Stomach smooth muscle (tissue), 2 donors: ENCODE results near the gene PARD3B.
A peak's percentile ranks its signal among the peaks of the same experiment; 100 is the strongest.

ENCODE experiments used
- H3K27ac ChIP-seq: one replicate; pipeline ENCODE4 v1.7.0; 2013; ENCODE audit warnings: mild to moderate bottlenecking, low read length, inconsistent platforms
- H3K27me3 ChIP-seq, 2 donors: one replicate each; pipeline ENCODE4 v1.7.0; 2013; ENCODE audit warnings: low read length in 2 of 2; ENCODE audit not compliant: insufficient read depth in 2 of 2, control insufficient read depth in 1 of 2
- H3K36me3 ChIP-seq, 2 donors: one replicate each; pipeline ENCODE4 v1.7.0; 2013; ENCODE audit warnings: low read length in 2 of 2; ENCODE audit not compliant: control insufficient read depth in 2 of 2, insufficient read depth in 2 of 2
- H3K4me1 ChIP-seq: one replicate; pipeline ENCODE4 v1.7.0; 2013; ENCODE audit warnings: low read length; ENCODE audit not compliant: control insufficient read depth, insufficient read depth
- H3K4me3 ChIP-seq, 2 donors: one replicate each; pipeline ENCODE4 v1.7.0; 2013; ENCODE audit warnings: low read length in 2 of 2
- H3K9ac ChIP-seq, 2 donors: one replicate each; pipeline ENCODE4 v1.7.0; 2013; ENCODE audit warnings: low read length in 2 of 2, mild to moderate bottlenecking in 1 of 2
- H3K9me3 ChIP-seq, 2 donors: one replicate each; pipeline ENCODE4 v1.7.0; 2013; ENCODE audit warnings: low read length in 2 of 2; ENCODE audit not compliant: control insufficient read depth in 2 of 2
- donor health status: healthy.
- donor health status: Pancreatic carcinoma.

The PARD3B gene

DNA sequence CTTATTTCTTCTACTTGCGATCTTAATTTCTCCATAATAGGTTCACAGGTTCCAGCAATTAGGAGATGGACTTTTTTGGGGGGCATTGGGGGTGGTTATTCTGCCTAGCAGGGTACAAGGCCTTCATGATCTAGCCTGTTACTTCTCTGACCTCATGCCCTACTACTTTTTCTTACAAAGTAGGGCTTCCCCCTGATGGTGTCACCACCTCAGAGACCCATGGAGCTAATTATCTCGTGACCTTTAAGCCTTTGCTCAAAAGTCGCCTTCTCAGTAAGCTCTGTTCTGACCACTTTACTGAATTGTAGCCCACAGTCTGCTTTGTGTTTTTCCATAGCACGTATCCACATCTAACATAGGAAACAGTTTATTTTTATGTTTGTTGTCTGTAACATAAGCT is 458.0 kb downstream of the PARD3B start:
- no peak overlapping the region for H3K4me3 ChIP-seq
- no peaks in the 10 kb centered on the region for H3K36me3 ChIP-seq
- no peaks in the 10 kb centered on the region for H3K4me1 ChIP-seq
- H3K27me3 ChIP-seq = no peaks in the 10 kb centered on the region
- no peak overlapping the region for H3K9ac ChIP-seq
- H3K27ac ChIP-seq = no peak overlapping the region
- H3K9me3 ChIP-seq = no peaks in the 10 kb centered on the region

DNA sequence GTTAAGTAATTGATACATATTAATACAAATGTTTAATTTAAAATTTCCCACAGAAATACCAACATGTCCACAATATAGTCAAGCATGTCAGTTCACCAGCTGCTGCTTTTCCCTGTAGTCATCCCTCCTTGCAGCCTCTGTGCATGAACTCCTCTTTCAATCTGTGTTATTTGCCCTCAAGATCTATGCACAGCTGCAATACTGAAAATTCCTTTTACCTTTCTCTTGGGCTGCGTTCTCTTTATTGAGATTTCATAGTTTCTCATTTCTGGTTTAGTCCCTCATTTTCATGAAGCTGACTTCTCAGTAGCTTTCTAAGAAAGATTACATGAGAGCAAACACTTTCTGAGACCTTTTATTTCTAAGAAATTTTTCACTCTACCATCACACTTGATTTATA is 464.9 kb downstream of the PARD3B start:
- Histone ChIP-seq H3K9me3 (no peaks in the 10 kb centered on the region), H3K27ac (no peak overlapping the region), H3K36me3 (no peaks in the 10 kb centered on the region), H3K4me1 (no peaks in the 10 kb centered on the region), H3K4me3 (no peak overlapping the region), H3K27me3 (no peaks in the 10 kb centered on the region), H3K9ac (no peak overlapping the region)

DNA sequence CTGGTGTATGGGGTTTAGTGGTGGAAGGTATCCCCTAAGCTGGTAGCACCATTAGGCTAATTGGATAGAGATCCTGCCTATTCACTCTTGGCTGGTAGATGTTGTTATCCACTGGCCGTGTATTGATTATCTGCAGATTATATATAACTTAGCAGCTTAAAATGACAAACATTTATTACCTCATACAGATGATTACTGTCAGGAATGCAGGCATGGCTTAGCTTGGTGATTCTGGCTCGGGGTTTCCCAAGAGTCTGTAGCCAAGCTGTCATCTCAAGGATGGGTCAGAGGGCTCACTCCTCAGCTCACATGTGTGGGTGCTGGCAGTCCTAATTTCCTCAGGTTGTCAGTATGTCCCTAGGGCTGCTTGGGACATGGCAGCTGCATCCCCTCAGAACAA is 465.8 kb downstream of the PARD3B start:
- Histone ChIP-seq H3K9me3 (no peaks in the 10 kb centered on the region), H3K4me1 (no peaks in the 10 kb centered on the region), H3K36me3 (no peaks in the 10 kb centered on the region), H3K27ac (no peak overlapping the region), H3K9ac (no peak overlapping the region), H3K27me3 (no peaks in the 10 kb centered on the region), H3K4me3 (no peak overlapping the region)

DNA sequence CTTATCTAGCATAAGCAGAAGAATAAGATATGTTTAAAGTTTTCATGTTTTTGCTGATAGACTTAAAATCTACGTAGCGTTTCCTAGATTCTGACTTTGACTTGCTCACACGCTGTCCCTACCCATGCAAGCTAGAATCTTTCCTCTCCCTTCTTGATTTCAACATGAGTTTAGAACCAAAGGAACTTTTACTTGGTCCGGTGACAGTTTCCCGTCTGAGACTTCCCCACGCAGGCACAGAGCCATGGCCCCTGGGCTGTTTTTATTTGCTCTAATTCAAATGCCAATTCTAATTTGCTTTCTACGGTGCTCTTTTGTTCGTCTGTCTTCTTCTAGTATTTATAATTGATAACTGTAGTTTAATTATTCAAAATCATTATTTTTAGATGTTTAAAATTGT is 467.7 kb downstream of the PARD3B start:
- no peak overlapping the region for H3K27ac ChIP-seq
- no peaks in the 10 kb centered on the region for H3K27me3 ChIP-seq
- H3K4me3 ChIP-seq = no peak overlapping the region
- H3K36me3 ChIP-seq = no peaks in the 10 kb centered on the region
- peaks cover 6% of the 10 kb centered on the region for H3K4me1 ChIP-seq
- no peak overlapping the region for H3K9ac ChIP-seq
- no peaks in the 10 kb centered on the region for H3K9me3 ChIP-seq

DNA sequence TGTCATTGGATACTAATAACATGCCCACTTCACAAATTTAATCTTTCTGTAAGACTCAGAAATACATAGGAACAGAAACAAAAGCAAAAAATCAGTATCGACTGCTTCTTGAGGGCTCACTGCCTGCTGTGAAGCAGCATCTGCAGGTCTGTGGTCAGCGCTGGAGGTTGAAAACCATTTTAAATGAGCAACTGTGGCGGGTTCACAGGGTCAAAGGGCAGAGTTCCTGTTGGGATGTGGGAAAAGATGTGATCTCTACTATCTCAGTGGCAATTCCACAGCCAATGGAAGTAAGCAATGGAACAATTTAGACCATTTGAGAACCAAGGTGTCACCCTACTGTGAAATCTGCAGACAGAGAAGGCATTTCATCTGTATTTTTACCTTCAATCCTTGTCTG is 468.3 kb downstream of the PARD3B start:
- no peaks in the 10 kb centered on the region for H3K9me3 ChIP-seq
- no peak overlapping the region for H3K9ac ChIP-seq
- H3K27me3 ChIP-seq = no peaks in the 10 kb centered on the region
- H3K4me3 ChIP-seq = no peak overlapping the region
- H3K27ac ChIP-seq = no peak overlapping the region
- peaks cover 6% of the 10 kb centered on the region for H3K4me1 ChIP-seq
- no peaks in the 10 kb centered on the region for H3K36me3 ChIP-seq

DNA sequence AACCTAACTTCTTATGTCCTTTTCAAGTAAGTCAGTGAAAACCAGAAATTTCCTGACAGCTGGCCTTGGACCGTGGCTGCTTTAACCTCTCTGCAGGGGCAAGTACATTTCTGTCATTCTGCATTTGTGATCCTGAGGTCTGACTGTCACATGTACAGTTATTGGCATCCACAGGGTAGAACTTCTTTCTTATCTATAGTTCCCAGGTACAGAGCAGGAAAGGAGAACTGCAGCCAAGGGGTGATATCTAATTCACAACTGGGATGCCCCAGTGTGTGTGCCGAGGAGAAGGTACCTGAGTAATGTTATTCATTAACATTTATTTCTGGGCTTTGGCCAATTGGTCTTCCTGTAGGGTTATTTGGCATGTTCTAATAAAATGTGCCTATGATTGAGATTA is 468.9 kb downstream of the PARD3B start:
- Histone ChIP-seq H3K4me1 (peaks cover 6% of the 10 kb centered on the region), H3K27me3 (no peaks in the 10 kb centered on the region), H3K36me3 (no peaks in the 10 kb centered on the region), H3K9me3 (no peaks in the 10 kb centered on the region), H3K4me3 (no peak overlapping the region), H3K27ac (no peak overlapping the region), H3K9ac (no peak overlapping the region)

DNA sequence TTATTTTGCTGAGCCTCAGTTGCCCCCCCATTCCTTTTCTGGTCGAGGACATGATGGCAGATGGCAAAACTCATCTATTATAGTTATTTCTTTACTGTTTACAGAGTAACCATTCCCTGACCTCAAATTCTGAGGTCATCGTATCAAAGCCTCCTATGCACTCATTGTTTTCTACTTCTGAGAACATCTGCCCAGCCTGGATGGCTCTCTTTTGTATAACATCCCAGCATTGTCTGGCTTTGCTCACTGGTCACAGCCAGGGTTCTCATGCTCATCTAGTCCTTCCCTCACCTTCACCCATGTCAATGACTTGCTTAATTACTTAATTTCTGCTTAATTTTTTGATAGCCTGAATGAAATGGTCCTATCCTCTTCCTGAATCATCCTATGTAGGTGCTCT is 472.1 kb downstream of the PARD3B start:
- no peaks in the 10 kb centered on the region for H3K27me3 ChIP-seq
- no peaks in the 10 kb centered on the region for H3K9me3 ChIP-seq
- H3K27ac ChIP-seq = no peak overlapping the region
- no peak overlapping the region for H3K4me3 ChIP-seq
- H3K36me3 ChIP-seq = no peaks in the 10 kb centered on the region
- H3K9ac ChIP-seq = no peak overlapping the region
- H3K4me1 ChIP-seq = peaks cover 6% of the 10 kb centered on the region

DNA sequence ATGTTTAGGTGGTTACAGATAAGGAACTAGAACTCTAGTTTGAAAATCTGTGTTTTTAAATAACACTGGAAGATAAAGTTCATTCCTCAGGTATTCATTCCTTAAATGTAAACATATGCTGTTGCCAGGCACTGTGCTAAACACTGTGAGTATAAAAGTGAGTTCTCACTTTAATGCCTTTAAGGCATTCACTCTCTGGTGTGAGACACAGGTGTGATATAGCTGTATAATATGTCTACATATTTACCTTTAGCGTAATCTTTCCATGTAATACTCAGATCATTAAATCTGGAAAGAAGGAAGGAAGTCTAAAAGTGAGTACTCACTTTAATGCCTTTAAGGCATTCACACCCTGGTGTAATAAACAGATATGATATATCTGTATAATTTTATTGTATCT is 472.6 kb downstream of the PARD3B start:
- no peak overlapping the region for H3K27ac ChIP-seq
- H3K9me3 ChIP-seq = no peaks in the 10 kb centered on the region
- no peak overlapping the region for H3K4me3 ChIP-seq
- H3K4me1 ChIP-seq = peaks cover 6% of the 10 kb centered on the region
- H3K9ac ChIP-seq = no peak overlapping the region
- no peaks in the 10 kb centered on the region for H3K27me3 ChIP-seq
- no peaks in the 10 kb centered on the region for H3K36me3 ChIP-seq

DNA sequence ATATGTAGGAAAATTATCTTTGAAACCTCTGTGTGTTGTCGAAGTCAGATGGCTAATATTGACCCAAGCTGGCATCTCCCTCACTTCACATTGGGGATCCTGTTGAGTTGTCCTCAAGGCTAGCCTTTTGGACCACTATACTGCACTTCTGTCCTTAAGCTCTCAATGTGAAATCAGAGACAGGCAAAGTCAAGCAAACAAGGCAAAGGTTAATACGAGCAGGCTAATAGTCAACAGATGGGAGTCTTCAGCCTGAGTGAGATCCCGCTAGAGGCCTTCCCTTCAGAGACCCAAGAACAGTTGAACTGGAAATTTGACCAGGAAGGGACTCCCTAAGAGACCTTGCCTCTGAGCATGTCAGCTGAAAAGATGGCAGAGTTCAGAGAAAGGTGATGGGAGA is 475.4 kb downstream of the PARD3B start:
- no peaks in the 10 kb centered on the region for H3K27me3 ChIP-seq
- peaks cover 9% of the 10 kb centered on the region for H3K4me1 ChIP-seq
- no peaks in the 10 kb centered on the region for H3K9me3 ChIP-seq
- no peaks in the 10 kb centered on the region for H3K36me3 ChIP-seq
- H3K9ac ChIP-seq = no peak overlapping the region
- no peak overlapping the region for H3K27ac ChIP-seq
- no peak overlapping the region for H3K4me3 ChIP-seq

DNA sequence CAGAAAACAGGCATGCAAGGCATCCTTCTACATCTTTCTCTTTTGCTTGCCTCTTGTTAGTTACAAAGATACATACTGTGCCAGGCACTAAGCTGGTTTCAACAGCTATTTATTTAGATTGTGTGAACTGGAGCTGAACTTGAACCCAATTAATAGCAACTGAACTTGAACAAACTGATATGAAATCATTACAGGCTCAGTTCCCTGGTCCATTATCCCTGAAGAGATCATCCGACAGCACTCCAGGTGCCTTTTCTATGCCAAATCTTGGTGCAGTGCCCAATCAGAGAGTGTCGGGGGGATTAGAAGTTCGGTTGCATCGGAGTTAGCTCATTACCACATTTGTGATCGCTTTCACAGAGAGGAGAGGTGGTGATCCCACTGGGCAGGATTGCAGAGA is 477.6 kb downstream of the PARD3B start:
- peaks cover 7% of the 10 kb centered on the region for H3K4me1 ChIP-seq
- H3K27ac ChIP-seq = peak overlapping the region; percentile 31
- no peaks in the 10 kb centered on the region for H3K27me3 ChIP-seq
- H3K9me3 ChIP-seq = no peaks in the 10 kb centered on the region
- peak overlapping the region in 1 of 2 donors; percentile 36 for H3K4me3 ChIP-seq
- no peaks in the 10 kb centered on the region for H3K36me3 ChIP-seq
- no peak overlapping the region for H3K9ac ChIP-seq

DNA sequence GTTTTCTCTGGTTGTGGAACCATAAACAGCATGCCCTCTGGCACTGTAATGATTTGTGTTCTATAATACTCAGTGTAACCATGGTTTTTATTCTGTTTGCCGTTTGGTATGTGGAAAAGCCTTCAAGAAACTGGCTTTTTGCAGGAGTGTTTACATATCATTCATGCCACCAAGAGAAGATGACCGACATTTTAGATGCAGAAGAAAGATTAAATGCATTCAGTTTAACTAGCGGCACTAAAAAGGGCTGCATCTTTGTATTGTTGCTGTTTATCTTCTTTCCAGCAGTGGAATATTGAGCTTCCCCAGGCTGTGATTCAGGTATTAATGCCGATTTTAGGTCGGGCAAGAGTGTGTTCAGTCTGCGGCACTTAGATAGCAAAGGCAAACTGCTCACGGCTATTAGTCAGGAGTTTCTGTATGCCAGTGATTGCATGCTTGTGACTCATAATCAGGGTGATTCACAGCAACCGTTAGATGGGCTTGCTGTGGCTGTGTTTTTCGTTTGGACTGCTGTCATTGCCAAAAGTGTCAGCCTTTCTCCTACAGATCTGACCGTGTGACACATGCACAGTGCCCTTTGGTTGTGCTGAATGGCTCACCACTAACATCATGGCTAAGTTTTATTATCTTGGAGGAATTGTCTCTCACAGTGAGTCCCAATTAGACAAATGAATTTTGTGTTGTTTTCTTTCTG is 479.7 kb downstream of the PARD3B start:
- Histone ChIP-seq H3K9ac (peak overlapping the region; percentile 21 to 54), H3K4me1 (peaks cover 7% of the 10 kb centered on the region), H3K27ac (no peak overlapping the region), H3K4me3 (peak overlapping the region; percentile 61 to 69), H3K36me3 (no peaks in the 10 kb centered on the region), H3K9me3 (no peaks in the 10 kb centered on the region), H3K27me3 (no peaks in the 10 kb centered on the region)
